Lower lobe of right lung (tissue), 2 donors: ENCODE measurements around the gene C1orf94. TPM values are rescaled to one million over a fixed set of nuclear protein-coding genes. Genes with fewer than 3 reads are reported as not detected.

Experiments
- ATAC-seq, 2 donors: fragments of 200-7000 bp; cut with Tn5 transposase; one replicate each; pipeline ENCODE4 v1.9.1; 2020 to 2022; ENCODE audit warnings: mild to moderate bottlenecking in 2 of 2, moderate library complexity in 2 of 2
- DNase-seq: peaks from one replicate; pipeline ENCODE4 v3.0.0-alpha.2; 2020
- H3K27ac ChIP-seq: fragments of 200-600 bp; one replicate; pipeline ENCODE4 v1.8.0; 2022
- H3K27me3 ChIP-seq: fragments of 200-600 bp; one replicate; pipeline ENCODE4 v1.8.0; 2022; ENCODE audit warnings: low read depth
- H3K36me3 ChIP-seq: fragments of 200-600 bp; one replicate; pipeline ENCODE4 v1.8.0; 2022; ENCODE audit warnings: mild to moderate bottlenecking
- H3K4me1 ChIP-seq: fragments of 200-600 bp; one replicate; pipeline ENCODE4 v1.8.0; 2022
- H3K4me3 ChIP-seq: fragments of 200-600 bp; one replicate; pipeline ENCODE4 v1.8.0; 2022; ENCODE audit warnings: mild to moderate bottlenecking
- H3K9me3 ChIP-seq: fragments of 200-600 bp; one replicate; pipeline ENCODE4 v1.8.0; 2022
- intact Hi-C: fragments of 100-400 bp; cut with DNase I; formaldehyde crosslinking; loops from one replicate; pipeline ENCODE4 v1.11.0; 2022
- total RNA-seq: library from RNA; stranded (reverse); fragmentation: NEBNext Ultra II Directional; extraction: Animal tissue kit (Norgen Biotek cat#: 25700); gene quantifications from one replicate; pipeline ENCODE4 v1.2.1, GENCODE V29; 2021
- TF ChIP-seq, protein P1 (sequence below): fragments of 200-600 bp; IDR thresholded peaks from one replicate; pipeline ENCODE4 v1.8.0; 2022; ENCODE audit warnings: antibody characterized with exemption, mild to moderate bottlenecking
- donor health status: DM: no; HTN: yes; CAD: no; lungs with severe emphysema.

The C1orf94 gene
- total RNA-seq, 1 donor from 2014 or later, result not detected

GRCh38 chr1:34262921-34263320 is 86.2 kb downstream of the C1orf94 start:
- ATAC-seq (no peak), DNase-seq (no peak)
- Histone ChIP-seq H3K27me3 (peaks cover 8% of the 10 kb centered on the region), H3K4me3 (no peak overlapping the region), H3K9me3 (no peaks in the 10 kb centered on the region), H3K36me3 (no peaks in the 10 kb centered on the region), H3K4me1 (no peaks in the 10 kb centered on the region), H3K27ac (no peak overlapping the region)
- intact Hi-C loops, result no loop called here
- TF ChIP-seq, protein P1, sequence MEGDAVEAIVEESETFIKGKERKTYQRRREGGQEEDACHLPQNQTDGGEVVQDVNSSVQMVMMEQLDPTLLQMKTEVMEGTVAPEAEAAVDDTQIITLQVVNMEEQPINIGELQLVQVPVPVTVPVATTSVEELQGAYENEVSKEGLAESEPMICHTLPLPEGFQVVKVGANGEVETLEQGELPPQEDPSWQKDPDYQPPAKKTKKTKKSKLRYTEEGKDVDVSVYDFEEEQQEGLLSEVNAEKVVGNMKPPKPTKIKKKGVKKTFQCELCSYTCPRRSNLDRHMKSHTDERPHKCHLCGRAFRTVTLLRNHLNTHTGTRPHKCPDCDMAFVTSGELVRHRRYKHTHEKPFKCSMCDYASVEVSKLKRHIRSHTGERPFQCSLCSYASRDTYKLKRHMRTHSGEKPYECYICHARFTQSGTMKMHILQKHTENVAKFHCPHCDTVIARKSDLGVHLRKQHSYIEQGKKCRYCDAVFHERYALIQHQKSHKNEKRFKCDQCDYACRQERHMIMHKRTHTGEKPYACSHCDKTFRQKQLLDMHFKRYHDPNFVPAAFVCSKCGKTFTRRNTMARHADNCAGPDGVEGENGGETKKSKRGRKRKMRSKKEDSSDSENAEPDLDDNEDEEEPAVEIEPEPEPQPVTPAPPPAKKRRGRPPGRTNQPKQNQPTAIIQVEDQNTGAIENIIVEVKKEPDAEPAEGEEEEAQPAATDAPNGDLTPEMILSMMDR, result no peak

- intact Hi-C loops, result no loop called here
- peaks cover 8% of the 10 kb centered on the region for H3K27me3 ChIP-seq
- ATAC-seq (no peak), DNase-seq (no peak)
- no peaks in the 10 kb centered on the region for H3K4me1 ChIP-seq
- no peaks in the 10 kb centered on the region for H3K36me3 ChIP-seq
- H3K27ac ChIP-seq, result no peak overlapping the region
- TF ChIP-seq, protein P1, result no peak
- H3K4me3 ChIP-seq, result no peak overlapping the region
- H3K9me3 ChIP-seq, result no peaks in the 10 kb centered on the region
These were observed 86.7 kb downstream of the C1orf94 start for GRCh38 chr1:34263406-34263805.

DNA sequence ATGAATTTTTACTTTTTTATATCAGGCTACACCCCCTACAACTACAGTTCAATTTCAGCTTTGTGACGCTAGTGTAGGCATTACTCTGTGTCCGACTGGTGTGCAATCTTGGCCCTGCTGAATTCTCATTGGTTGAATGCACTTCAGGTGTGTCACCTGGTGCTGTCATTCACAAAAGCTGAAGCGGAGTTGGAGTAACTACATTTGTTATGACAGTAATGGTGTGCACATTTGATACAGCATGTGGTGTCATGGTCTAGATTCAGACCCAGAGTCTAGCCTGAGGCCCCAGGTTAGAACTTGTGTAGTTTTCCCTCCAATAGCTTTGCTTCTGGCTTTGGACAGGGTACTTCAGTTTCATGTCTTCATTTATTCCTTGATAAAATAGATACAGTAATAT is 88.7 kb downstream of the C1orf94 start:
- TF ChIP-seq, protein P1, result no peak
- ATAC-seq (no peak), DNase-seq (no peak)
- peaks cover 8% of the 10 kb centered on the region for H3K27me3 ChIP-seq
- no peaks in the 10 kb centered on the region for H3K4me1 ChIP-seq
- H3K27ac ChIP-seq, result no peak overlapping the region
- intact Hi-C loops, result no loop called here
- no peaks in the 10 kb centered on the region for H3K9me3 ChIP-seq
- H3K36me3 ChIP-seq, result no peaks in the 10 kb centered on the region
- no peak overlapping the region for H3K4me3 ChIP-seq

- H3K9me3 ChIP-seq, result no peaks in the 10 kb centered on the region
- no peaks in the 10 kb centered on the region for H3K36me3 ChIP-seq
- intact Hi-C loops, result no loop called here
- DNase-seq (no peak), ATAC-seq (no peak)
- no peak overlapping the region for H3K27ac ChIP-seq
- no peak overlapping the region for H3K4me3 ChIP-seq
- peaks cover 8% of the 10 kb centered on the region for H3K27me3 ChIP-seq
- H3K4me1 ChIP-seq, result no peaks in the 10 kb centered on the region
- TF ChIP-seq, protein P1, result no peak
These were observed 89.6 kb downstream of the C1orf94 start for GRCh38 chr1:34266127-34266951.

DNA sequence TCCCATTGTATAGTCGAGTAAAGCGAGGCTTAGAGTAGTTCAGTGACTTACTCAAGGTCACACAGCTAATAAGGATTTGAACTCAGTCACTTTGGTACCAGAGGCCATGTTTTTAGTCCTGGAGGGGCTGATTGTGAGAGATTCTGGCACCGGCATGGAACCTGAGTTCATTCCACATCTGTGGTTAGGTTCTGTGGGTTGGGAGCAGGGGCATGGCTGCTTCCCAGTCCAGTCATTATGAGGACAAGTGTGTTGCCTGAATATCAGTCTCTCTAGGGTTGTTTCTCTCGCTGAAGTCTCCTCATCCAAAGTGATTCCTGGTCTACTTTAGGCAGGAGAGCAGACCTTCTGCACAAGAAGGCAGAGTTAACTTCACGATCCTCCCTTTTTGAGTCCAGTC is 90.6 kb downstream of the C1orf94 start:
- no peak for ATAC-seq
- DNase-seq, result no peak
- Histone ChIP-seq H3K4me3 (no peak overlapping the region), H3K36me3 (no peaks in the 10 kb centered on the region), H3K9me3 (no peaks in the 10 kb centered on the region), H3K4me1 (no peaks in the 10 kb centered on the region), H3K27me3 (peaks cover 8% of the 10 kb centered on the region), H3K27ac (no peak overlapping the region)
- intact Hi-C loops, result no loop called here
- TF ChIP-seq, protein P1, result no peak
